OCI-LY7 (cell line): ENCODE data around the gene EPHA8. TPM values are rescaled to one million over a fixed set of nuclear protein-coding genes. Genes with fewer than 3 reads are reported as not detected.

ENCODE experiments used
- BruUV-seq: library from RNA; stranded (reverse); fragments of 400-500 nt; replicated peaks from 2 replicates; lab custom pipeline; 2021; lab: Mats Ljungman, UMichigan
- CTCF ChIA-PET: fragments of 300-600 bp; sonication (Branson Sonifier 250); formaldehyde crosslinking; loops from one replicate; lab custom pipeline; 2022; ENCODE audit warnings: antibody characterized with exemption; ENCODE audit not compliant: unreplicated experiment; lab: Charles Lee
- POLR2A ChIA-PET: fragments of 300-600 bp; sonication (Branson Sonifier 250); formaldehyde crosslinking; loops from one replicate; lab custom pipeline; 2022; ENCODE audit warnings: antibody characterized with exemption; lab: Charles Lee
- DNase-seq: peaks from one replicate; pipeline ENCODE4 v3.0.0-alpha.2; 2015; ENCODE audit warnings: low spot score
- H2AFZ ChIP-seq: fragments of 200-600 bp; sonication (generic), shearing (Covaris generic); 2 replicates; pipeline ENCODE4 v1.6.1; 2014; ENCODE audit warnings: mild to moderate bottlenecking, antibody characterized with exemption, low read length, moderate library complexity
- H3K27ac ChIP-seq: fragments of 200-600 bp; sonication (generic); 2 replicates; pipeline ENCODE4 v1.5.1; 2014; ENCODE audit warnings: mixed run types, low read depth, mild to moderate bottlenecking, moderate library complexity, low read length, inconsistent platforms; ENCODE audit not compliant: poor library complexity, severe bottlenecking
- H3K36me3 ChIP-seq: fragments of 200-600 bp; sonication (generic); 2 replicates; pipeline ENCODE4 v1.6.1; 2014; ENCODE audit warnings: mild to moderate bottlenecking, antibody characterized with exemption, low read length, moderate library complexity, mixed read lengths; ENCODE audit not compliant: insufficient read depth
- H3K4me1 ChIP-seq: fragments of 200-600 bp; sonication (generic); 2 replicates; pipeline ENCODE4 v1.5.1; 2014; ENCODE audit warnings: mild to moderate bottlenecking, low read length; ENCODE audit not compliant: insufficient read depth, poor library complexity, severe bottlenecking
- H3K4me2 ChIP-seq: fragments of 200-600 bp; sonication (generic); 2 replicates; pipeline ENCODE4 v1.6.1; 2014; ENCODE audit warnings: mild to moderate bottlenecking, low read length
- H3K4me3 ChIP-seq: fragments of 200-600 bp; sonication (generic); 2 replicates; pipeline ENCODE4 v1.5.1; 2014; ENCODE audit warnings: mild to moderate bottlenecking, low read depth, low read length; ENCODE audit not compliant: poor library complexity, severe bottlenecking
- H3K79me2 ChIP-seq: fragments of 200-600 bp; sonication (generic); 2 replicates; pipeline ENCODE4 v1.6.1; 2016; ENCODE audit warnings: low read depth, mild to moderate bottlenecking, low read length, moderate library complexity, mixed read lengths; ENCODE audit not compliant: insufficient read depth
- H3K9me2 ChIP-seq: fragments of 200-600 bp; sonication (generic); 2 replicates; pipeline ENCODE4 v1.6.1; 2016; ENCODE audit warnings: mild to moderate bottlenecking, low read length, mixed read lengths; ENCODE audit not compliant: insufficient read depth
- H3K9me3 ChIP-seq: fragments of 200-600 bp; sonication (generic); 2 replicates; pipeline ENCODE4 v1.6.1; 2014; ENCODE audit warnings: mild to moderate bottlenecking, mixed run types, low read length, mixed read lengths
- H4K20me1 ChIP-seq: fragments of 200-600 bp; sonication (generic); 2 replicates; pipeline ENCODE4 v1.6.1; 2014; ENCODE audit warnings: mild to moderate bottlenecking, antibody characterized with exemption, low read length, moderate library complexity, mixed read lengths; ENCODE audit not compliant: insufficient read depth
- EZH2phosphoT487 ChIP-seq: fragments of 200-600 bp; sonication (generic); IDR thresholded peaks from 2 replicates; pipeline ENCODE4 v1.6.1; 2018; ENCODE audit warnings: low read depth, borderline replicate concordance, mild to moderate bottlenecking, mixed run types, antibody characterized with exemption, low read length, moderate library complexity, mixed read lengths
- intact Hi-C: fragments of 100-400 bp; cut with micrococcal nuclease; formaldehyde crosslinking; loops from one replicate; pipeline ENCODE4 v1.10.0; 2022; ENCODE audit not compliant: unreplicated experiment
- total RNA-seq, 2 experiments: library from RNA; depleted of rRNA in 1 of 2; stranded (reverse); fragments of >200 nt in 1 of 2; shearing (Covaris generic) in 1 of 2; gene quantifications; 2 replicates each; pipeline ENCODE4 v1.2.3, GENCODE V29; 2014 to 2022
- TF ChIP-seq, protein P1 (sequence below): fragments of 200-600 bp; sonication (generic); conservative IDR thresholded peaks from 2 replicates; pipeline ENCODE4 v1.5.1; 2014; ENCODE audit warnings: mild to moderate bottlenecking, antibody characterized with exemption, low read length, moderate library complexity, mixed read lengths

The EPHA8 gene
- total RNA-seq, 2 experiments from 2014 or later = not detected

DNA sequence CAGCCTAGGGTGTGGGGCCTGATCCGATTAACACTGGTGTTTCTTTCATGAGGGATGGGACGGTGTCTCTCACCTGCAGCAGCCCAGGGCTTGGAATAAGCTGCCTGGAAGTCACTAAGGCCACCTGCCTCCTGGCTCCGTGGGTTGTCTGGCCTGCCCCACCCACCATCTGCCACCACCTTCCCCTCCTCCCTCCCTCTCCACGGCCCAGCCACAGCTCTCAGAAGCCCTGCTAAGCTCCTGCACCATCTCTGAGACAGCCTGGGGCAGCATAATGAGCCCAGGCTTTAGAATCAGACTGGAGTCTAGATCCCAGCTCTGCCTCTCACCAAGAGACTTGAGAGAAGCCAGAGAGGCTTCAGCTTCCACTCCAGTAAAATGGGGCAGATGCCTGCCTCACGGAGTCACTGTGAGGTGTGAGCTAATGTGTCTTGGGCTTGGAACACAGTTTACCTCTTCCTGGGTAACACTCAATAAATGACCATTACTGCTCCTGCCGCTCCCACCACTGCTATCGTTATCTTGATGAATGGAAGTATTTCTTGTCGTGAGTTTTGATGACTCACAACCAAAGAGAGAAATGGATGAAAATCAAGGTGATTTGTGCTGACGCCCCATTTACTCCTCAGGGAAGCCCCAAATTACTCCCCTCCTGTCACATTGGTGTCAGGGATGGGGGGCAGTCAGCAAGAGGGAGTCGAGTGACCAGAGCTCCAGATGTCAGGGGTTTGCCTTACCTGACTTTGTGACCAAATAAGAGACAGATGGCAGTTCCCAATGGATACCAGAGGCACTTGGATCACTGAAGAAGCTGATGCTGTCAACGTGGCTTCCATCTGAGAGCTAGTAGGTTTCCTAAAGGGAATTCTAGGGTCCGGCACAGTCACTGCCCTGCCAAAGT lies 49.6 kb downstream of the EPHA8 start:
- DNase-seq = no peak
- Histone ChIP-seq H3K36me3 (no peaks in the 10 kb centered on the region), H3K4me3 (no peak overlapping the region), H3K27ac (no peak overlapping the region), H3K79me2 (no peaks in the 10 kb centered on the region), H2AFZ (no peak overlapping the region), H3K9me3 (no peaks in the 10 kb centered on the region), H3K4me2 (no peak overlapping the region), H4K20me1 (no peaks in the 10 kb centered on the region), H3K9me2 (no peaks in the 10 kb centered on the region), H3K4me1 (no peaks in the 10 kb centered on the region)
- TF ChIP-seq, protein P1, sequence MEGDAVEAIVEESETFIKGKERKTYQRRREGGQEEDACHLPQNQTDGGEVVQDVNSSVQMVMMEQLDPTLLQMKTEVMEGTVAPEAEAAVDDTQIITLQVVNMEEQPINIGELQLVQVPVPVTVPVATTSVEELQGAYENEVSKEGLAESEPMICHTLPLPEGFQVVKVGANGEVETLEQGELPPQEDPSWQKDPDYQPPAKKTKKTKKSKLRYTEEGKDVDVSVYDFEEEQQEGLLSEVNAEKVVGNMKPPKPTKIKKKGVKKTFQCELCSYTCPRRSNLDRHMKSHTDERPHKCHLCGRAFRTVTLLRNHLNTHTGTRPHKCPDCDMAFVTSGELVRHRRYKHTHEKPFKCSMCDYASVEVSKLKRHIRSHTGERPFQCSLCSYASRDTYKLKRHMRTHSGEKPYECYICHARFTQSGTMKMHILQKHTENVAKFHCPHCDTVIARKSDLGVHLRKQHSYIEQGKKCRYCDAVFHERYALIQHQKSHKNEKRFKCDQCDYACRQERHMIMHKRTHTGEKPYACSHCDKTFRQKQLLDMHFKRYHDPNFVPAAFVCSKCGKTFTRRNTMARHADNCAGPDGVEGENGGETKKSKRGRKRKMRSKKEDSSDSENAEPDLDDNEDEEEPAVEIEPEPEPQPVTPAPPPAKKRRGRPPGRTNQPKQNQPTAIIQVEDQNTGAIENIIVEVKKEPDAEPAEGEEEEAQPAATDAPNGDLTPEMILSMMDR = no peak
- no peak for TF ChIP-seq EZH2phosphoT487
- BruUV-seq = no TSS peak
- intact Hi-C loops = no loop called here
- POLR2A ChIA-PET = no interaction called here
- CTCF ChIA-PET = no interaction called here

- Histone ChIP-seq H3K36me3 (no peaks in the 10 kb centered on the region), H3K4me2 (no peak overlapping the region), H3K9me3 (no peaks in the 10 kb centered on the region), H3K4me3 (no peak overlapping the region), H3K4me1 (no peaks in the 10 kb centered on the region), H3K27ac (no peak overlapping the region), H2AFZ (no peak overlapping the region), H3K79me2 (no peaks in the 10 kb centered on the region), H4K20me1 (no peaks in the 10 kb centered on the region), H3K9me2 (no peaks in the 10 kb centered on the region)
- TF ChIP-seq EZH2phosphoT487 = no peak
- TF ChIP-seq, protein P1 = no peak
- intact Hi-C loops = no loop called here
- DNase-seq = no peak
- no TSS peak for BruUV-seq
- CTCF ChIA-PET = no interaction called here
- POLR2A ChIA-PET = no interaction called here
These were observed 50.3 kb downstream of the EPHA8 start for GRCh38 chr1:22613572-22613918.

DNA sequence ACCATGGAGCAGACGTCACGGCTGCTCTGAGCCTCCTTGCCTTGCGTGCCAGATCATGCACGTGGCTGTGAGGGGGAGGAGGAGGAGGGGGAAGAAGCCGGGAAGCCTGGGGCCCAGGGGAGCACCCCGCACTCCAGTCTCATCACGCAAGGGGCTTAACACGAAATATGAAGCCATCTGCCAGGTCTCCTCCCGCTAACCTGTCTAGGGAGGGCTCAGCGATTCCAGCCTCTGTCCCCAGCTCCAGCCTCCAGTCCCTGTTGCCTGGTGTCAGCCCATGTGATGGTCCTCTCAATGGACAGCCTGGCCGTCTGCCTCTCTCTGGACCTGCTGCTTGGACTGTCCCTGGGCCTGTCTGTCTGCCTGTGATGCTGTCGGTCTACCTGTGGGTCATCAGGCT lies 50.7 kb downstream of the EPHA8 start:
- H3K9me2 ChIP-seq = no peaks in the 10 kb centered on the region
- no peak for DNase-seq
- no peak overlapping the region for H3K4me3 ChIP-seq
- ChIA-PET POLR2A (no interaction called here), CTCF (no interaction called here)
- intact Hi-C loops = no loop called here
- H3K36me3 ChIP-seq = no peaks in the 10 kb centered on the region
- BruUV-seq = no TSS peak
- no peak overlapping the region for H3K27ac ChIP-seq
- H3K79me2 ChIP-seq = no peaks in the 10 kb centered on the region
- no peak overlapping the region for H2AFZ ChIP-seq
- no peak overlapping the region for H3K4me2 ChIP-seq
- no peaks in the 10 kb centered on the region for H3K4me1 ChIP-seq
- H4K20me1 ChIP-seq = no peaks in the 10 kb centered on the region
- no peaks in the 10 kb centered on the region for H3K9me3 ChIP-seq
- no peak for TF ChIP-seq EZH2phosphoT487
- TF ChIP-seq, protein P1 = no peak
